Nephron (organoid): ENCODE measurements around the gene GNRH2.
A peak's percentile ranks its signal among the peaks of the same experiment; 100 is the strongest.

Experiments
- H3K27ac Mint-ChIP-seq, 3 experiments: 2 replicates each; pipeline ENCODE4 v1.8.0; 2020; ENCODE audit warnings: mixed read lengths in 3 of 3, mild to moderate bottlenecking in 2 of 3, moderate library complexity in 1 of 3
- H3K27me3 Mint-ChIP-seq: 2 replicates; pipeline ENCODE4 v1.8.0; 2021; ENCODE audit warnings: low read depth, mild to moderate bottlenecking, moderate library complexity, mixed read lengths
- H3K36me3 Mint-ChIP-seq: 2 replicates; pipeline ENCODE4 v1.8.0; 2020; ENCODE audit warnings: low read depth, mixed read lengths
- H3K4me1 Mint-ChIP-seq: 2 replicates; pipeline ENCODE4 v1.8.0; 2020; ENCODE audit warnings: mixed read lengths
- H3K4me3 Mint-ChIP-seq, 3 experiments: 2 replicates each; pipeline ENCODE4 v1.8.0; 2020; ENCODE audit warnings: mild to moderate bottlenecking in 3 of 3, mixed read lengths in 3 of 3, moderate library complexity in 2 of 3
- H3K9me3 Mint-ChIP-seq: 2 replicates; pipeline ENCODE4 v1.8.0; 2020; ENCODE audit warnings: mixed read lengths
- TF ChIP-seq, protein P1 (sequence below), 3 experiments: fragments of 200-600 bp; sonication (generic); IDR thresholded peaks; one replicate each; pipeline ENCODE4 v1.5.0; 2021; ENCODE audit warnings: antibody characterized with exemption in 3 of 3; ENCODE audit not compliant: unreplicated experiment in 3 of 3

GNRH2 gene, protein sequence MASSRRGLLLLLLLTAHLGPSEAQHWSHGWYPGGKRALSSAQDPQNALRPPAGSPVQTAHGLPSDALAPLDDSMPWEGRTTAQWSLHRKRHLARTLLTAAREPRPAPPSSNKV

DNA sequence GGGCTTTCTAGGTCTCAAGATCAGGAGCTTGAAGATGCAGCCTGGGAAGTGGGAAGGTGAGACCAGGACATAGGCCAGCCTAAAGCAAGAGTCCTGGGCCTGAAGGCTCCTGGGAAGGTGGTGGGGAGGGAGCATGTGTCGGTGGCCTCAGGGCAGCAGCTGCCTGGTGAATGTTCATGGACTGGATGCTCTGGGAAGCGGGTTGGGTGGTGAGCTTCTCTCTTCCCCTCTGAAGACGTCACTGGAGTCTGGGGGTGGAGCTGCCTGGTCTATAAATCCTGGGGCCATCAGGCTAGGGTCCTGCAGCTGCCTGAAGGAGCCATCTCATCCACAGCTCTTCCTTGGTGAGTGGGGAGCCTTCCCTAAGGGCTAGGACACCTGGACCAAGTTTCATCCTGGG, at the start of gene GNRH2:
Gene GNRH2 (plus strand): TSS at position 301 of the 400 bp plus-strand sequence. CDS start 793 bp downstream, outside the sequence.
- Mint-ChIP-seq H3K27ac (peak within 1 kb of the TSS; percentile 94 to 98 (median 98)), H3K4me1 (peaks cover 32% of the 10 kb centered on the region), H3K36me3 (peaks cover 31% of the 10 kb centered on the region), H3K4me3 (peak within 1 kb of the TSS; percentile 81 to 88 (median 81)), H3K9me3 (no peaks in the 10 kb centered on the region), H3K27me3 (no peaks in the 10 kb centered on the region)
- TF ChIP-seq, protein P1, sequence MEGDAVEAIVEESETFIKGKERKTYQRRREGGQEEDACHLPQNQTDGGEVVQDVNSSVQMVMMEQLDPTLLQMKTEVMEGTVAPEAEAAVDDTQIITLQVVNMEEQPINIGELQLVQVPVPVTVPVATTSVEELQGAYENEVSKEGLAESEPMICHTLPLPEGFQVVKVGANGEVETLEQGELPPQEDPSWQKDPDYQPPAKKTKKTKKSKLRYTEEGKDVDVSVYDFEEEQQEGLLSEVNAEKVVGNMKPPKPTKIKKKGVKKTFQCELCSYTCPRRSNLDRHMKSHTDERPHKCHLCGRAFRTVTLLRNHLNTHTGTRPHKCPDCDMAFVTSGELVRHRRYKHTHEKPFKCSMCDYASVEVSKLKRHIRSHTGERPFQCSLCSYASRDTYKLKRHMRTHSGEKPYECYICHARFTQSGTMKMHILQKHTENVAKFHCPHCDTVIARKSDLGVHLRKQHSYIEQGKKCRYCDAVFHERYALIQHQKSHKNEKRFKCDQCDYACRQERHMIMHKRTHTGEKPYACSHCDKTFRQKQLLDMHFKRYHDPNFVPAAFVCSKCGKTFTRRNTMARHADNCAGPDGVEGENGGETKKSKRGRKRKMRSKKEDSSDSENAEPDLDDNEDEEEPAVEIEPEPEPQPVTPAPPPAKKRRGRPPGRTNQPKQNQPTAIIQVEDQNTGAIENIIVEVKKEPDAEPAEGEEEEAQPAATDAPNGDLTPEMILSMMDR (IDR thresholded peaks at IDR 0.05; ENCODE audit: unreplicated experiment in 3 of 3): no peak

DNA sequence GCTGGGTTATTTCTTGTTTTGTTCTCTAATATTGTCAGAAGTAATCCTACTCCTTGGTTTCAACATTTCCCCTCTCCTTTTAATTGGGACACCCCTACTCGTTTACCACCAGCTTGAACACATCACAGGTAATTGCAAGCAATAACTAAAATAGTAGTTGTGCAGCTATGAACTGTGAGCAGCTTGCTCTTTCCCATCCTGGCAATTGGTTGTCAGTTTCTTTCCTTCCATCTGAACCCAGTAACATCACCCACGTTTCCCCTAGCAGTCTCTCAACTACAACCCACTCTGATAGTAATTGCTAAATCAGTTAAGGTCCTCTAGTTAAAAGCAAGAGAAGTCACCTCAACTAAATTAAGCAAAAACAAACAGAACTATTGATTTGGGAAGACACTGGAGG, 47.6 kb upstream of the GNRH2 start:
- no peak overlapping the region for H3K27ac Mint-ChIP-seq

DNA sequence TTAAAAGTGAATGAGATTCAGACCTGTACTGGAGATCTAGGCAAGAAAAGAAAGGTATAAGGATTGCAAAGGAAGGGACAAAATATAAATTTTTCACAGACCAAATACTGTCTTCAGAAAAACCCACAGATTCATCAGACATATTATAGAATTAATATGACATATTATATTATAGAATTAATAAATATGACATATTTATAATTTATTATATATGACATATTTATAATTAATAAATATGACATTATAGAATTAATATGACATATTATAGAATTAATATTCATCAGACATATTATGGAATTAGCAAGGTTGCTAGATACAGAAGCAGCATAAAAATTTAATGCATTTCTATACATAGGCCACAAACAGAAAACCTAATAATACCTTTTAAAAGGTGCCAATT, 44.7 kb upstream of the GNRH2 start:
- Mint-ChIP-seq H3K27me3 (peaks cover 3% of the 10 kb centered on the region), H3K4me3 (no peak overlapping the region), H3K9me3 (no peaks in the 10 kb centered on the region), H3K27ac (no peak overlapping the region), H3K4me1 (no peaks in the 10 kb centered on the region), H3K36me3 (peaks cover 27% of the 10 kb centered on the region)
- TF ChIP-seq, protein P1 (IDR thresholded peaks at IDR 0.05; ENCODE audit: unreplicated experiment in 3 of 3): no peak

More for the DNA sequence above, 47.6 kb upstream of the GNRH2 start:
- TF ChIP-seq, protein P1 (IDR thresholded peaks at IDR 0.05; ENCODE audit: unreplicated experiment in 3 of 3): no peak
- H3K27me3 Mint-ChIP-seq: peaks cover 3% of the 10 kb centered on the region
- no peak overlapping the region for H3K4me3 Mint-ChIP-seq
- peaks cover 44% of the 10 kb centered on the region for H3K36me3 Mint-ChIP-seq
- H3K9me3 Mint-ChIP-seq: no peaks in the 10 kb centered on the region
- no peaks in the 10 kb centered on the region for H3K4me1 Mint-ChIP-seq

DNA sequence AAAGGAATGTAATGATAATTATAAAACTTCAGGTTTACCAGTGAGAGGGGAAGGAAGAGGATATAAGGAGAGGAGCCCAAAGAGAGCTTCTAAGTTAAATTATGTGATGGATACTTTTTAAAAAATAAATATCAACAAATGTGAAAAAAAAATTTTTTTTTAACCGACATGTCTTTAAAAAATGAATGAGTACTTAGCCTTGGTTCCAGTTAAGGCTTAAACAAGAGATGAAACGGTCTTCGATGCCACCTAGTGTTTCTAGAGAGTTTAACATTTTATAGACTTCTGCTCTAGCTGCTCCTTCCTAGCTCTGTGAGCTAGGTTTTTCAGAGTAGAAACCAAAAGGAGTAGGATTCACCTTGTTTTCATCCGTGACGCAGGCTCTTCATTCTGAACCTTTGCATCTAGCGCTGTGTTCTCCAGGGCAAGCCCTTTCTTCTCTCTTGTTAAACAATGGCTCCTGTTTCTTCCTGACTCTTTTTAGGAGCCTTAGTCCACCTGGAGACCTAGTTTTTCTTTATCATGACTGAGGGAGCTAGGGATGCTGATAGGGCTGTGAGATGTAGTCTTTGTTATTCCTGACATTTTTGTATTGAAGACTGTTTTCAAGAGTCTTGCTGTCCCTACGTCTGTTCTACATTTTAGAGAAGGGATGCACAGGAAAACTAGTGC, 42.4 kb upstream of the GNRH2 start:
- no peak overlapping the region for H3K4me3 Mint-ChIP-seq

DNA sequence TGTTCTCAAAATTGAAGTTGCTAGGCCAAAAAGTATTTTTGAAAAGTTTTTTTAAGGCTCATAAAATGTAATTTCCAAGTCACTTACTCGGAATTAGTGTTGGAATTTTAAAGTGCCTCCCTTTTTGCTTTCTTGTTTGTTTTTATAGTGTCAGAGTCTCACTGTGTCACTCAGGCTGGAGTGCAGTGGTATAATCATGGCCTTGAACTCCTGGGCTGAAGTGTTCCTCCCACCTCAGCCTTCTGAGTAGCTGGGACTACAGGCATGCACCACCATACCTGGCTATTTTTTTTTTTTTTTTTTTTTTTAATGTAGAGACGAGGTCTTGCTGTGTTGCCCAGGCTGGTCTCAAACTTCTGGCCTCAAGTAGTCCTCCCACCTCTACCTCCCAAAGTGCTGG, 40.0 kb upstream of the GNRH2 start:
- Mint-ChIP-seq H3K27ac (no peak overlapping the region), H3K4me1 (no peaks in the 10 kb centered on the region), H3K27me3 (no peaks in the 10 kb centered on the region), H3K4me3 (no peak overlapping the region), H3K36me3 (peaks cover 41% of the 10 kb centered on the region), H3K9me3 (no peaks in the 10 kb centered on the region)
- TF ChIP-seq, protein P1 (IDR thresholded peaks at IDR 0.05; ENCODE audit: unreplicated experiment in 3 of 3): no peak

More for the DNA sequence above, 42.4 kb upstream of the GNRH2 start:
- no peaks in the 10 kb centered on the region for H3K4me1 Mint-ChIP-seq
- H3K27ac Mint-ChIP-seq: no peak overlapping the region
- peaks cover 30% of the 10 kb centered on the region for H3K36me3 Mint-ChIP-seq
- TF ChIP-seq, protein P1 (IDR thresholded peaks at IDR 0.05; ENCODE audit: unreplicated experiment in 3 of 3): peak; percentile 67 to 74 (median 72)
- H3K27me3 Mint-ChIP-seq: no peaks in the 10 kb centered on the region
- H3K9me3 Mint-ChIP-seq: no peaks in the 10 kb centered on the region
